Gastroesophageal sphincter (tissue), 4 donors: ENCODE measurements around the gene CFAP57. TPM values are rescaled to one million over a fixed set of nuclear protein-coding genes. Genes with fewer than 3 reads are reported as not detected.

Experiments
- ATAC-seq: fragments of 150-250 bp; one replicate; pipeline ENCODE4 v1.9.1; 2016; ENCODE audit warnings: mild to moderate bottlenecking, moderate library complexity
- H3K27ac ChIP-seq, 4 donors: fragments of 200-600 bp; sonication (generic) in 3 of 4; 1 replicate in 3 of 4; 2 replicates in 1 of 4; pipeline ENCODE4 v1.5.1; 2016 to 2019
- H3K27me3 ChIP-seq: fragments of 200-600 bp; sonication (generic); one replicate; pipeline ENCODE4 v1.5.1; 2019
- H3K36me3 ChIP-seq, 2 donors: fragments of 200-600 bp; sonication (generic); one replicate each; pipeline ENCODE4 v1.5.1; 2019; ENCODE audit warnings: control low read depth in 1 of 2
- H3K4me1 ChIP-seq, 3 donors: fragments of 200-600 bp; sonication (generic); 1 replicate in 2 of 3; 2 replicates in 1 of 3; pipeline ENCODE4 v1.5.1; 2016 to 2019; ENCODE audit warnings: control low read depth in 2 of 3
- H3K4me3 ChIP-seq, 2 donors: fragments of 200-600 bp; sonication (generic); one replicate each; pipeline ENCODE4 v1.5.1; 2019; ENCODE audit warnings: mild to moderate bottlenecking in 1 of 2, moderate library complexity in 1 of 2
- H3K9me3 ChIP-seq, 3 donors: fragments of 200-600 bp; sonication (generic); one replicate each; pipeline ENCODE4 v1.5.1; 2017 to 2019; ENCODE audit warnings: control low read depth in 2 of 3
- CTCF ChIP-seq, 4 experiments: fragments of 200-600 bp in 2 of 4; fragments of 450-650 bp in 2 of 4; sonication (generic) in 1 of 4; IDR thresholded peaks; one replicate each; pipeline ENCODE4 v1.5.1; 2017 to 2019; ENCODE audit warnings: antibody characterized with exemption in 4 of 4, mild to moderate bottlenecking in 2 of 4, moderate library complexity in 2 of 4
- EP300 ChIP-seq: sonication (generic); formaldehyde crosslinking; IDR thresholded peaks from one replicate; pipeline ENCODE4 v1.6.1; 2017; ENCODE audit warnings: antibody characterized with exemption, mild to moderate bottlenecking
- POLR2A ChIP-seq, 2 donors: fragments of 450-650 bp; IDR thresholded peaks; one replicate each; pipeline ENCODE4 v1.6.1; 2017; ENCODE audit warnings: antibody characterized with exemption in 2 of 2, mild to moderate bottlenecking in 2 of 2, moderate library complexity in 1 of 2
- POLR2AphosphoS5 ChIP-seq: sonication (generic); formaldehyde crosslinking; IDR thresholded peaks from one replicate; pipeline ENCODE4 v1.6.1; 2017; ENCODE audit warnings: antibody characterized with exemption
- WGBS, 2 donors: methylation state at CpG; one replicate each; pipeline ENCODE4 v1.1.5; 2018; ENCODE audit warnings: low coverage in 1 of 2; 5-methylcytosine and 5-hydroxymethylcytosine counted together
- total RNA-seq, 4 donors: library from RNA; depleted of rRNA; stranded (reverse); fragments of >200 nt; gene quantifications; one replicate each; pipeline ENCODE4 v1.1.0, GENCODE V29; 2016

The CFAP57 gene
- total RNA-seq, 4 donors from 2014 or later: not detected

GRCh38 chr1:43140583-43140982, 31.5 kb upstream of the CFAP57 start:
- ATAC-seq: no peak
- H3K36me3 ChIP-seq: no peaks in the 10 kb centered on the region
- H3K4me3 ChIP-seq: no peak overlapping the region
- H3K27me3 ChIP-seq: peaks cover 26% of the 10 kb centered on the region
- no peaks in the 10 kb centered on the region for H3K4me1 ChIP-seq
- no peak overlapping the region for H3K27ac ChIP-seq
- TF ChIP-seq EP300 (no peak), CTCF (IDR thresholded peaks at IDR 0.05) (no peak), POLR2AphosphoS5 (no peak), POLR2A (IDR thresholded peaks at IDR 0.05) (no peak)
- peaks cover 0 to 10% (median 0%) of the 10 kb centered on the region in 3 donors for H3K9me3 ChIP-seq
- 84 to 100% methylated on average over 3 of the region's 4 CpGs for WGBS, 2 donors

GRCh38 chr1:43143441-43143888, 28.7 kb upstream of the CFAP57 start:
- peaks cover 24% of the 10 kb centered on the region for H3K27me3 ChIP-seq
- TF ChIP-seq EP300: no peak
- no peak for TF ChIP-seq POLR2AphosphoS5
- TF ChIP-seq POLR2A (IDR thresholded peaks at IDR 0.05): no peak
- TF ChIP-seq CTCF (IDR thresholded peaks at IDR 0.05): no peak
- ATAC-seq: no peak
- H3K27ac ChIP-seq: no peak overlapping the region
- peaks cover 0 to 15% (median 3%) of the 10 kb centered on the region in 3 donors for H3K4me1 ChIP-seq
- no peaks in the 10 kb centered on the region for H3K36me3 ChIP-seq
- no peak overlapping the region for H3K4me3 ChIP-seq
- H3K9me3 ChIP-seq: peaks cover 0 to 10% (median 0%) of the 10 kb centered on the region in 3 donors
- 13 to 17% methylated on average over 6 to 7 of the region's 7 CpGs for WGBS, 2 donors

GRCh38 chr1:43144237-43144636, 27.9 kb upstream of the CFAP57 start:
- Histone ChIP-seq H3K4me1 (peaks cover 0 to 15% (median 3%) of the 10 kb centered on the region in 3 donors), H3K36me3 (no peaks in the 10 kb centered on the region), H3K27ac (no peak overlapping the region), H3K9me3 (peaks cover 0 to 10% (median 0%) of the 10 kb centered on the region in 3 donors), H3K27me3 (peaks cover 31% of the 10 kb centered on the region), H3K4me3 (no peak overlapping the region)
- TF ChIP-seq EP300: no peak
- no peak for TF ChIP-seq POLR2A (IDR thresholded peaks at IDR 0.05)
- TF ChIP-seq POLR2AphosphoS5: no peak
- TF ChIP-seq CTCF (IDR thresholded peaks at IDR 0.05): no peak
- no peak for ATAC-seq

GRCh38 chr1:43147625-43148327, 24.4 kb upstream of the CFAP57 start:
- Histone ChIP-seq H3K27ac (no peak overlapping the region), H3K9me3 (no peaks in the 10 kb centered on the region), H3K36me3 (no peaks in the 10 kb centered on the region), H3K27me3 (peaks cover 66% of the 10 kb centered on the region), H3K4me1 (peaks cover 0 to 15% (median 3%) of the 10 kb centered on the region in 3 donors), H3K4me3 (peak overlapping the region; percentile 25 to 50)
- 6 to 15% methylated on average over 11 to 14 of the region's 47 CpGs for WGBS, 2 donors
- TF ChIP-seq EP300: no peak
- TF ChIP-seq CTCF (IDR thresholded peaks at IDR 0.05): no peak
- no peak for TF ChIP-seq POLR2AphosphoS5
- no peak for TF ChIP-seq POLR2A (IDR thresholded peaks at IDR 0.05)
- ATAC-seq: peak; percentile 77

- ATAC-seq: no peak
- H3K27me3 ChIP-seq: peaks cover 65% of the 10 kb centered on the region
- H3K4me1 ChIP-seq: peaks cover 0 to 15% (median 3%) of the 10 kb centered on the region in 3 donors
Observed at GRCh38 chr1:43149889-43150288, 22.2 kb upstream of the CFAP57 start.

More at GRCh38 chr1:43149889-43150288, 22.2 kb upstream of the CFAP57 start:
- Histone ChIP-seq H3K9me3 (no peaks in the 10 kb centered on the region), H3K27ac (no peak overlapping the region), H3K4me3 (no peak overlapping the region), H3K36me3 (no peaks in the 10 kb centered on the region)
- 75 to 91% methylated on average over 4 to 5 of the region's 5 CpGs for WGBS, 2 donors
- TF ChIP-seq POLR2A (IDR thresholded peaks at IDR 0.05) (no peak), EP300 (no peak), CTCF (IDR thresholded peaks at IDR 0.05) (no peak), POLR2AphosphoS5 (no peak)
